Heart left ventricle (tissue), 13 donors: ENCODE measurements around the gene PRMT5.

Experiments used
- CTCF ChIP-seq, 12 donors: fragments of 200-600 bp; sonication (generic) in 4 of 12; IDR thresholded peaks; one replicate each; pipeline versions ENCODE4 v1.5.0 to v1.8.0; 2018 to 2022; ENCODE audit warnings: antibody characterized with exemption in 12 of 12, mild to moderate bottlenecking in 5 of 12
- POLR2A ChIP-seq, 2 donors: fragments of 450-650 bp; IDR thresholded peaks; one replicate each; pipeline ENCODE4 v1.6.1; 2017; ENCODE audit warnings: antibody characterized with exemption in 2 of 2, mild to moderate bottlenecking in 2 of 2, moderate library complexity in 2 of 2
- donor health status: ischemic (EF 13 %, LVEDD 7.1; RV severe dilation, severe dysfunction).
- donor health status: DM: no; HTN: yes; CAD: no.
- donor health status: DM: no; HTN: no; CAD: no.
- donor health status: ischemic (EF 25% LVEDD 6.9; RV normal size, moderate dysfunction).
- donor health status: ischemic (EF 25% LVEDD 5.7; RV mildly dilated, moderate dysfunction).
- donor health status: ischemic (EF 35%, LVEDD 5.7; RV mildly dilated, moderate dysfunction).
- donor health status: nonischemic (EF 11% LVEDD 7.7; RV severe dilation, severe dysfunction).
- donor health status: DM: yes; HTN: yes; CAD: no.
- donor health status: PGD.
- donor health status: ischemic (EF 29% LVEDD 5.4; RV normal size, mild dysfunction).
- donor health status: nonischemic (EF 23%, LVEDD 6.1; RV moderate dilation, normal function).

- TF ChIP-seq CTCF (IDR thresholded peaks at IDR 0.05) (peak in 1 of 12 donors; percentile 11), POLR2A (IDR thresholded peaks at IDR 0.05) (peak in 1 of 2 donors; percentile 83)
These were observed 57.7 kb downstream of the PRMT5 start, which contains the start of gene LRP10 for GRCh38 chr14:22871224-22872032.
